Osteocyte (in vitro differentiated cells): ENCODE results near the gene BIRC7. TPM values are rescaled to one million over a fixed set of nuclear protein-coding genes. Genes with fewer than 3 reads are reported as not detected.

Experiments used
- DNase-seq: peaks from one replicate; pipeline ENCODE4 v3.0.0; 2021; ENCODE audit warnings: mixed read lengths; ENCODE audit not compliant: unreplicated experiment; ENCODE audit errors: extremely low spot score
- H3K27ac Mint-ChIP-seq: one replicate; pipeline ENCODE4 v1.8.0; 2021; ENCODE audit warnings: mild to moderate bottlenecking, mixed read lengths; ENCODE audit not compliant: unreplicated experiment
- H3K27me3 Mint-ChIP-seq: one replicate; pipeline ENCODE4 v1.8.0; 2021; ENCODE audit warnings: mixed read lengths; ENCODE audit not compliant: unreplicated experiment
- H3K36me3 Mint-ChIP-seq: one replicate; pipeline ENCODE4 v1.8.0; 2021; ENCODE audit warnings: mixed read lengths; ENCODE audit not compliant: unreplicated experiment
- H3K4me1 Mint-ChIP-seq: one replicate; pipeline ENCODE4 v1.8.0; 2021; ENCODE audit warnings: mixed read lengths; ENCODE audit not compliant: unreplicated experiment
- H3K4me3 Mint-ChIP-seq: one replicate; pipeline ENCODE4 v1.8.0; 2021; ENCODE audit warnings: mild to moderate bottlenecking, moderate library complexity, mixed read lengths; ENCODE audit not compliant: unreplicated experiment
- H3K9me3 Mint-ChIP-seq: one replicate; pipeline ENCODE4 v1.8.0; 2021; ENCODE audit warnings: mixed read lengths; ENCODE audit not compliant: unreplicated experiment
- CTCF ChIP-seq: fragments of 200-600 bp; sonication (generic); IDR thresholded peaks from 2 replicates; pipeline ENCODE4 v1.5.0; 2021; ENCODE audit warnings: antibody characterized with exemption, mild to moderate bottlenecking, moderate library complexity
- total RNA-seq: library from RNA; stranded (reverse); gene quantifications from 2 replicates; pipeline ENCODE4 v1.2.1, GENCODE V29; 2021

The BIRC7 gene
- total RNA-seq, 1 donor from 2014 or later = not detected

- no peak for TF ChIP-seq CTCF
- H3K27ac Mint-ChIP-seq = peak overlapping the region; percentile 27
- no peaks in the 10 kb centered on the region for H3K27me3 Mint-ChIP-seq
- no peak for DNase-seq
- no peaks in the 10 kb centered on the region for H3K36me3 Mint-ChIP-seq
- no peaks in the 10 kb centered on the region for H3K9me3 Mint-ChIP-seq
- no peak overlapping the region for H3K4me3 Mint-ChIP-seq
- H3K4me1 Mint-ChIP-seq = peaks cover 43% of the 10 kb centered on the region
These were observed 2.7 kb upstream of the BIRC7 start for GRCh38 chr20:63233061-63233344.

DNA sequence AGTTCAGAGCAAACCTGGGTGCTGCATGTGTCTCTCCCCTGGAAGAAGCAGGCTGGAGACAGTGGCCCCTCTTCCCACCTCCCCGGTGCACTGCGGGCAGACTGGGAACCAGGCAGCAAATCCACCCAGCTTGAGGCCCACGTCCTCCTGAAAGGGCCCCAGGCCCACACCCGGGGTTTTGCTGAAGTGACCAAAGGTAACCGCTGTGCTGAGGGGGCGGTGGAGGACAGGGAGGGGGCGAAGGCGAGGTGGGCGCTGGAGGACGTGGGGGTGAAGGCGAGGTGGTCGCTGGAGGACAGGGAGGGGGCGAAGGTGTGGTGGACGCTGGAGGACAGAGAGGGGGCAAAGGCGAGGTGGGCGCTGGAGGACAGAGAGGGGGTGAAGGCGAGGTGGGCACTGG, 1.8 kb upstream of the BIRC7 start:
- no peak for TF ChIP-seq CTCF
- Mint-ChIP-seq H3K4me1 (peaks cover 43% of the 10 kb centered on the region), H3K27ac (no peak overlapping the region), H3K4me3 (no peak overlapping the region), H3K9me3 (no peaks in the 10 kb centered on the region), H3K36me3 (no peaks in the 10 kb centered on the region), H3K27me3 (no peaks in the 10 kb centered on the region)
- no peak for DNase-seq

DNA sequence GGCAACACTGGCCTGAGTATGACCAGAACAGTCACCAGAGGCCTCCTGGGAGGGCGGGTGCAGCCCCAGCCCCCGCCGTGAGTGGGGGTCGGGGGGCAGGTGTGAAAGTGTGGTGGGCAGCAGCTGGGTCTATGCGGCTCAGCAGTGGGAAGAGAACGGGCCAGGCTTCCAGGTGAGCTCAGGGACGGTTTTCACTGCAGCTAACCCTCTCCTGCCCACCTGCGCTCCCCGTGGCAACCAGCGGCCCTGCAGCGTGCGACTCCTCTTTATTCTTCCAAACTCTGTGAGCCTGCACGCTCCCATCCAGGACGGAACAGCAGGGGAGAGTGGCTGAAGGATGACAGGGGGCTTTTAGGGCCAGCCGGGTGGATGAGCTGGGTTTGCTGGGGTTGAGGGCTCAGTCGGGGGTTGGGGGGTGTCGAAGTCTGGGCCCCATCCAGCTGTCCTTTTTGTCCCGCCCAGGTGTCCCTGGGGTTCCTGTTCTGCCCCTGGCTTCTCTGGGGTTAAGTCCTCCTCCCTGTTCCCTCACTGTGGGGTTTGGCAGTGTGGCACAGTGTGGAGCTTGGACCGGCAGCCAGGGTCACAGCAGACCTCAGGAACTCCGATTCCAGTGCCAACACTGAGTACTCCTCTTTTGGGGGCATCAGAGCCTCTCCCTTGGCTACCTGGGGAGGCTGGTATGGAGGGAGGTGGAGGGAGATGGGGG, 859 bp upstream of the BIRC7 start:
- Mint-ChIP-seq H3K9me3 (no peaks in the 10 kb centered on the region), H3K36me3 (no peaks in the 10 kb centered on the region), H3K4me3 (no peak overlapping the region), H3K27me3 (no peaks in the 10 kb centered on the region), H3K4me1 (peaks cover 43% of the 10 kb centered on the region), H3K27ac (no peak overlapping the region)
- no peak for DNase-seq
- peak; percentile 21 for TF ChIP-seq CTCF

- Mint-ChIP-seq H3K9me3 (no peaks in the 10 kb centered on the region), H3K27ac (no peak overlapping the region), H3K4me1 (peaks cover 39% of the 10 kb centered on the region), H3K27me3 (no peaks in the 10 kb centered on the region), H3K36me3 (no peaks in the 10 kb centered on the region), H3K4me3 (no peak overlapping the region)
- no peak for TF ChIP-seq CTCF
- no peak for DNase-seq
These were observed 572 bp downstream of the BIRC7 start for GRCh38 chr20:63236116-63236837.

DNA sequence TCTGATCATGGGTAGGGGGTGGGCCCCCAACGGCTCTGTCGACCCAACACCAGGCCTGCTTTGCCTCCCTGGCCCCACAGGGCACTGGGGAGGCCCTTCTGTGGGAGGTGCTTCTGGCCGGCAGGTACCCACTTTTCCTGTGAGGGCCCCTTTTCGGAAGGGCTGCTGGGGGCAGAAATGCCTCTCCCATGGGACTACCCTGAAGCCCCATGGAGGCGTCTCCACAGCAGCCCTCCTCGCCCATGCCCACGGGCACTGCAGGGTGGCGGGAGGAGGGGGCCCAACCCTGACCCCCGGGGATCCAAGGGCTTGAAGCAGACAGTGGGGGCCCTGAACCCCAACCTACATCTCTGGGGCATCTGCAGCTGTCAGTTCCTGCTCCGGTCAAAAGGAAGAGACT, 2.3 kb downstream of the BIRC7 start:
- Mint-ChIP-seq H3K27me3 (no peaks in the 10 kb centered on the region), H3K27ac (no peak overlapping the region), H3K4me1 (peaks cover 23% of the 10 kb centered on the region), H3K9me3 (no peaks in the 10 kb centered on the region), H3K4me3 (no peak overlapping the region), H3K36me3 (no peaks in the 10 kb centered on the region)
- TF ChIP-seq CTCF = no peak
- DNase-seq = no peak
